H9 (cell line): Measurements from ENCODE around the gene TRIO. TPM values are rescaled to one million over a fixed set of nuclear protein-coding genes. Genes with fewer than 3 reads are reported as not detected.

Source experiments
- DNase-seq: peaks from one replicate; pipeline ENCODE4 v3.0.0-alpha.2; 2017
- H2AFZ ChIP-seq: one replicate; pipeline ENCODE4 v1.6.1; 2013; ENCODE audit warnings: mild to moderate bottlenecking, low read length, control low read depth, moderate library complexity
- H2AK5ac ChIP-seq: 2 replicates; pipeline ENCODE4 v1.6.1; 2013; ENCODE audit warnings: low read length, control low read depth, mixed read lengths; ENCODE audit not compliant: insufficient read length
- H2BK120ac ChIP-seq: one replicate; pipeline ENCODE4 v1.6.1; 2013; ENCODE audit warnings: low read depth, mild to moderate bottlenecking, low read length, control low read depth, inconsistent platforms; ENCODE audit not compliant: poor library complexity, severe bottlenecking
- H2BK12ac ChIP-seq: 2 replicates; pipeline ENCODE4 v1.6.1; 2013; ENCODE audit warnings: low read length, control low read depth, mixed read lengths, low read depth; ENCODE audit not compliant: insufficient read length
- H2BK15ac ChIP-seq: 2 replicates; pipeline ENCODE4 v1.6.1; 2013; ENCODE audit warnings: low read depth, low read length, control low read depth
- H2BK20ac ChIP-seq: one replicate; pipeline ENCODE4 v1.6.1; 2013; ENCODE audit warnings: low read depth, mild to moderate bottlenecking, low read length, control low read depth, inconsistent platforms; ENCODE audit not compliant: poor library complexity, severe bottlenecking
- H2BK5ac ChIP-seq: 2 replicates; pipeline ENCODE4 v1.6.1; 2013; ENCODE audit warnings: low read length, control low read depth, mixed read lengths; ENCODE audit not compliant: insufficient read length
- H3K14ac ChIP-seq: 2 replicates; pipeline ENCODE4 v1.6.1; 2013; ENCODE audit warnings: low read length, control low read depth; ENCODE audit not compliant: insufficient read depth
- H3K18ac ChIP-seq: 2 replicates; pipeline ENCODE4 v1.6.1; 2013; ENCODE audit warnings: low read depth, mild to moderate bottlenecking, mixed read lengths, low read length, control low read depth; ENCODE audit not compliant: insufficient read length
- H3K23ac ChIP-seq: 2 replicates; pipeline ENCODE4 v1.6.1; 2013; ENCODE audit warnings: low read length, control low read depth, mixed read lengths, low read depth; ENCODE audit not compliant: insufficient read length
- H3K23me2 ChIP-seq: 2 replicates; pipeline ENCODE4 v1.6.1; 2013; ENCODE audit warnings: low read depth, mild to moderate bottlenecking, mixed read lengths, low read length, control low read depth; ENCODE audit not compliant: insufficient read length, poor library complexity, severe bottlenecking
- H3K27ac ChIP-seq: 2 replicates; pipeline ENCODE4 v1.5.1; 2013; ENCODE audit warnings: low read length, control low read depth, mixed read lengths, low read depth; ENCODE audit not compliant: insufficient read length
- H3K27me3 ChIP-seq: 2 replicates; pipeline ENCODE4 v1.6.1; 2013; ENCODE audit warnings: low read length, control low read depth, inconsistent platforms; ENCODE audit not compliant: insufficient read depth
- H3K4ac ChIP-seq: 2 replicates; pipeline ENCODE4 v1.6.1; 2013; ENCODE audit warnings: low read depth, mild to moderate bottlenecking, control low read depth, inconsistent platforms, low read length, moderate library complexity
- H3K4me1 ChIP-seq: 2 replicates; pipeline ENCODE4 v1.6.1; 2013; ENCODE audit warnings: low read length, control low read depth, inconsistent platforms; ENCODE audit not compliant: insufficient read depth
- H3K4me2 ChIP-seq: 2 replicates; pipeline ENCODE4 v1.6.1; 2013; ENCODE audit warnings: low read length, control low read depth, mixed read lengths; ENCODE audit not compliant: insufficient read length, insufficient read depth
- H3K56ac ChIP-seq: 2 replicates; pipeline ENCODE4 v1.6.1; 2013; ENCODE audit warnings: low read depth, mild to moderate bottlenecking, mixed read lengths, low read length, control low read depth; ENCODE audit not compliant: insufficient read length
- H3K79me1 ChIP-seq: 2 replicates; pipeline ENCODE4 v1.6.1; 2013; ENCODE audit warnings: low read depth, mild to moderate bottlenecking, moderate library complexity, low read length, control low read depth, inconsistent platforms; ENCODE audit not compliant: insufficient read depth, poor library complexity, severe bottlenecking
- H3K79me2 ChIP-seq: 2 replicates; pipeline ENCODE4 v1.6.1; 2013; ENCODE audit warnings: low read length, control low read depth, inconsistent platforms; ENCODE audit not compliant: insufficient read depth
- H3K9ac ChIP-seq: 2 replicates; pipeline ENCODE4 v1.6.1; 2013; ENCODE audit warnings: low read length, control low read depth, mixed read lengths; ENCODE audit not compliant: insufficient read length; ENCODE audit errors: extremely low read depth
- H3K9me3 ChIP-seq: one replicate; pipeline ENCODE4 v1.6.1; 2013; ENCODE audit warnings: low read depth, low read length, inconsistent platforms; ENCODE audit not compliant: control insufficient read depth
- H3T11ph ChIP-seq: one replicate; pipeline ENCODE4 v1.6.1; 2013; ENCODE audit warnings: mild to moderate bottlenecking, low read length, control low read depth, inconsistent platforms
- H4K20me1 ChIP-seq: one replicate; pipeline ENCODE4 v1.6.1; 2013; ENCODE audit not compliant: control insufficient read depth, insufficient read length, insufficient read depth
- H4K5ac ChIP-seq: 2 replicates; pipeline ENCODE4 v1.6.1; 2013; ENCODE audit warnings: low read depth, mild to moderate bottlenecking, mixed read lengths, low read length, control low read depth; ENCODE audit not compliant: insufficient read length
- H4K8ac ChIP-seq: replicated peaks from 2 replicates; pipeline ENCODE4 v1.6.1; 2013; ENCODE audit warnings: low read length, control low read depth, mixed read lengths, low read depth; ENCODE audit not compliant: insufficient read length
- H4K91ac ChIP-seq: 2 replicates; pipeline ENCODE4 v1.6.1; 2013; ENCODE audit warnings: low read depth, mild to moderate bottlenecking, moderate library complexity, mixed read lengths, low read length, control low read depth; ENCODE audit not compliant: insufficient read length
- H3K27ac Mint-ChIP-seq, 3 experiments: 2 replicates in 2 of 3; 3 replicates in 1 of 3; pipeline ENCODE4 v1.8.0; 2020 to 2021; ENCODE audit warnings: mixed read lengths in 3 of 3, mild to moderate bottlenecking in 1 of 3, moderate library complexity in 1 of 3
- H3K27me3 Mint-ChIP-seq: 2 replicates; pipeline ENCODE4 v1.8.0; 2021; ENCODE audit warnings: low read depth, mild to moderate bottlenecking, moderate library complexity, mixed read lengths
- H3K36me3 Mint-ChIP-seq, 3 experiments: 2 replicates in 2 of 3; 3 replicates in 1 of 3; pipeline ENCODE4 v1.8.0; 2020 to 2021; ENCODE audit warnings: low read depth in 3 of 3, mixed read lengths in 3 of 3; ENCODE audit not compliant: insufficient read depth in 1 of 3
- H3K4me1 Mint-ChIP-seq, 2 experiments: 2 replicates each; pipeline ENCODE4 v1.8.0; 2020; ENCODE audit warnings: mixed read lengths in 2 of 2
- H3K4me3 Mint-ChIP-seq, 2 experiments: 2 replicates in 1 of 2; 3 replicates in 1 of 2; pipeline ENCODE4 v1.8.0; 2020 to 2021; ENCODE audit warnings: mild to moderate bottlenecking in 2 of 2, mixed read lengths in 2 of 2, moderate library complexity in 1 of 2
- H3K9me3 Mint-ChIP-seq, 2 experiments: 2 replicates in 1 of 2; 3 replicates in 1 of 2; pipeline ENCODE4 v1.8.0; 2020; ENCODE audit warnings: mild to moderate bottlenecking in 2 of 2, mixed read lengths in 2 of 2, moderate library complexity in 1 of 2
- WGBS: extraction: QIAGEN DNeasy Blood & Tissue Kit; methylation state at CpG from one replicate; pipeline ENCODE4 v1.1.7; 2013; ENCODE audit warnings: missing lambda C conversion rate, low lambda C conversion rate, mixed read lengths; ENCODE audit not compliant: insufficient read length; ENCODE audit errors: extremely low coverage; 5-methylcytosine and 5-hydroxymethylcytosine counted together
- total RNA-seq: library from RNA; stranded (reverse); gene quantifications from 2 replicates; pipeline ENCODE4 v1.2.1, GENCODE V29; 2021
- TF ChIP-seq, protein P1 (sequence below): fragments of 200-600 bp; sonication (generic); conservative IDR thresholded peaks from 3 replicates; pipeline ENCODE4 v1.8.0; 2021; ENCODE audit warnings: antibody characterized with exemption, mild to moderate bottlenecking

TRIO gene
- total RNA-seq, 1 experiment from 2014 or later: 87.8 TPM

DNA sequence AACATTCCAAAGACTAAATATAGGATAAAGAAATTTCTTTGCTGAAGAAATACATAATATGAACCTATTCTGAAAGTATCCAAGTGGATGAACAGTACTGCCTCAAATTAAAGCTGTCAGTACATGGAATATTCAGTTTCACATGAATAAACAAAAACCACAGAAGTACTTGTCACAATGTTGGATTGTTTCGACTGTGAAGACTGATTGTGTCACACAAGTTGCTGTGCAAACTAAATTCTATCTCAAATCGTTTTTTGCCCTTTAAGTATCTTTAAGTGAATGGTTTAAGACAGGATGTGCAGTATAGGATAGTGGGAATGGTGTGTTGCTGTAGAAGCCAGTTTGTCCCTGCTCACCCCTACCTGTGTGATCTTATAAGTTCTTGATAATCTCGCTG, 301.0 kb downstream of the TRIO start:
- Histone ChIP-seq H4K91ac (no peak overlapping the region), H3K4me1 (peaks cover 6% of the 10 kb centered on the region; the same call in 1 of the 2 replicates), H3K4ac (no peak overlapping the region), H3K27me3 (no peaks in the 10 kb centered on the region), H3K23me2 (no peaks in the 10 kb centered on the region), H3K14ac (no peak overlapping the region), H2AFZ (no peak overlapping the region), H4K5ac (no peak overlapping the region), H3K18ac (no peak overlapping the region), H2BK20ac (no peak overlapping the region), H3T11ph (peak overlapping the region; percentile 8), H3K4me2 (no peak overlapping the region), H3K9me3 (no peaks in the 10 kb centered on the region), H2BK15ac (no peak overlapping the region), H2AK5ac (no peak overlapping the region), H3K79me2 (no peaks in the 10 kb centered on the region), H3K23ac (no peak overlapping the region), H3K9ac (no peak overlapping the region), H3K79me1 (no peaks in the 10 kb centered on the region), H2BK120ac (no peak overlapping the region), H2BK5ac (no peak overlapping the region), H3K27ac (no peak overlapping the region), H3K56ac (no peak overlapping the region), H4K8ac (no peak overlapping the region), H2BK12ac (no peak overlapping the region), H4K20me1 (no peaks in the 10 kb centered on the region)
- H3K27me3 Mint-ChIP-seq: no peaks in the 10 kb centered on the region
- TF ChIP-seq, protein P1, sequence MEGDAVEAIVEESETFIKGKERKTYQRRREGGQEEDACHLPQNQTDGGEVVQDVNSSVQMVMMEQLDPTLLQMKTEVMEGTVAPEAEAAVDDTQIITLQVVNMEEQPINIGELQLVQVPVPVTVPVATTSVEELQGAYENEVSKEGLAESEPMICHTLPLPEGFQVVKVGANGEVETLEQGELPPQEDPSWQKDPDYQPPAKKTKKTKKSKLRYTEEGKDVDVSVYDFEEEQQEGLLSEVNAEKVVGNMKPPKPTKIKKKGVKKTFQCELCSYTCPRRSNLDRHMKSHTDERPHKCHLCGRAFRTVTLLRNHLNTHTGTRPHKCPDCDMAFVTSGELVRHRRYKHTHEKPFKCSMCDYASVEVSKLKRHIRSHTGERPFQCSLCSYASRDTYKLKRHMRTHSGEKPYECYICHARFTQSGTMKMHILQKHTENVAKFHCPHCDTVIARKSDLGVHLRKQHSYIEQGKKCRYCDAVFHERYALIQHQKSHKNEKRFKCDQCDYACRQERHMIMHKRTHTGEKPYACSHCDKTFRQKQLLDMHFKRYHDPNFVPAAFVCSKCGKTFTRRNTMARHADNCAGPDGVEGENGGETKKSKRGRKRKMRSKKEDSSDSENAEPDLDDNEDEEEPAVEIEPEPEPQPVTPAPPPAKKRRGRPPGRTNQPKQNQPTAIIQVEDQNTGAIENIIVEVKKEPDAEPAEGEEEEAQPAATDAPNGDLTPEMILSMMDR: no peak
- peak overlapping the region in 1 of 3 experiments; percentile 32; a peak in 1 of 7 replicates for H3K27ac Mint-ChIP-seq
- no peak overlapping the region for H3K4me3 Mint-ChIP-seq
- H3K4me1 Mint-ChIP-seq: peaks cover 25 to 34% of the 10 kb centered on the region in 2 experiments
- no peak for DNase-seq
- no peaks in the 10 kb centered on the region for H3K9me3 Mint-ChIP-seq
- WGBS: no CpG with 5 or more reads among the region's 3 CpGs
- peaks cover 0 to 4% (median 0%) of the 10 kb centered on the region in 3 experiments; a peak in 2 of 7 replicates for H3K36me3 Mint-ChIP-seq
